ENCODE data around the gene SCYGR3.

The SCYGR3 gene

DNA sequence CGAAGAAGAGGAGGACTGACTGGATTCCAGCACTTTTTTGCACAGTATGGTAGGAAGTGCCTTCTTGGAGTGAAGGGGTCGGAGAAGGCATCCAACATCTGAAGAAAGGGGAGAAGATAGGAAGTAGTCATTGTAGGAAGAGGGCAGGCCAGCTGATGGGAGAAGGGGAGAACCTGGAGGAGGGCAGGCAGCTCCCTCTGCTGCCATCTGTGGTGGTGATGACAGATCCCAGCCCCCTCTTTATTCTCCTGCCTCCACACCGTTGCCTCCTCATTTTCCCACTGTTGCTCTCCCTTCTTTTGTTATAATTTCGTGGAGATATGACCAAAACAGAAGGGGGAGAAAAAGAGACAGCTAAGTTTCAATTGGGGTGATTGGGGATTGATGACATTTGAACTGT, 18.8 kb downstream of the SCYGR3 start:
- Histone ChIP-seq H2BK12ac (ENCODE audit: low read length in 2 of 2) (no peak overlapping the region), H3K79me1 (replicated peaks; ENCODE audit: low read length, poor library complexity, severe bottlenecking) (no peaks in the 10 kb centered on the region), H3K9me3 (ENCODE audit: control insufficient read depth, low read length) (no peaks in the 10 kb centered on the region), H3K23ac (ENCODE audit: low read length in 2 of 2) (no peak overlapping the region), H2BK15ac (ENCODE audit: low read depth, poor library complexity, severe bottlenecking) (no peak overlapping the region), H2AFZ (ENCODE audit: low read depth, low read length) (no peak overlapping the region), H3K4me2 (ENCODE audit: low read length, poor library complexity, severe bottlenecking) (no peak overlapping the region), H3K9ac (ENCODE audit: low read length) (no peak overlapping the region), H4K8ac (ENCODE audit: low read length) (no peak overlapping the region), H3K4ac (ENCODE audit: low read depth in 1 of 2, low read length in 2 of 2) (no peak overlapping the region), H3K18ac (ENCODE audit: low read depth in 1 of 2, low read length in 2 of 2) (no peak overlapping the region), H3K27me3 (ENCODE audit: control insufficient read depth in 1 of 2, insufficient read depth in 1 of 2, low read length in 2 of 2) (no peaks in the 10 kb centered on the region), H3K27ac (ENCODE audit: low read length, poor library complexity, severe bottlenecking) (no peak overlapping the region), H2BK120ac (ENCODE audit: low read depth, low read length) (no peak overlapping the region), H2BK5ac (ENCODE audit: low read depth, low read length, poor library complexity, severe bottlenecking) (no peak overlapping the region), H4K91ac (ENCODE audit: low read length) (no peak overlapping the region), H3K4me1 (ENCODE audit: control insufficient read depth, insufficient read depth, low read depth, low read length) (peaks cover 2% of the 10 kb centered on the region), H3K14ac (ENCODE audit: low read length in 2 of 2) (no peak overlapping the region), H3K4me3 (ENCODE audit: insufficient read depth in 1 of 2, low read depth in 1 of 2, low read length in 2 of 2) (no peak overlapping the region), H3K36me3 (ENCODE audit: control insufficient read depth in 1 of 2, insufficient read depth in 2 of 2, low read depth in 1 of 2, low read length in 2 of 2) (no peaks in the 10 kb centered on the region), H2AK5ac (ENCODE audit: low read length, severe bottlenecking) (no peak overlapping the region)
- no peak for DNase-seq
- WGBS, result 65% methylated on average over 2 of the region's 4 CpGs

DNA sequence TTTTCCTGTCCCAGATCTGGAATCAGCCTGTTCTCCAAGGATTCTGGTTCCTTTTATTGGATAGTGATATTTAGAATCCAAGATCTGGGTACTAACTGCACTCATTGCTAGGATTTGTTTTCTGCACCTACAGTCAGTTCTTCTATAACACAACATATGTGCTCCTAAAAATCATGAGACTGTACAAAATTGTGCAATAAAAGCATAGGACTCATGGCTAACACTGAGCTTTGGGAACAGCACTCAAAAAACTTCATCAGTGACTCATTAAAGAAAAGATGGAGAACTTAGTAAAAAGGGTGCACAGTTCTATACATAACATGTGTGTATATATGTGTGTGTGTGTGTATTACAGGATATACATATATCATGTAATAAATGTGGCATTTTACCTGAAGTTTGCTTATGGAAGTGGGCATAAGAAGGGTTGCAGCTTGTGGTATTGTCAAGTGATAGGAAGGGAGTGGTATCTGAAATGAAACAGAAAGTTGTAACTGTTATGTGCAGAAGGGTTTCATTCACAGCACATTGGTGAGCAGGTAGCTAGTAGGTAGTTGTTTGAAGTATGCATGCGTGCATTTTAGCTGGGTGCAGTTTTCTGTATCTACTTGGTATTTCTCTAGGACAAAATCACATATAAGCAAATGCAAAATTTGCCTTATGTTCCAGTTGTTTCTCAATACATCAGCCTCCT, 21.8 kb downstream of the SCYGR3 start:
- H3K4me3 ChIP-seq (ENCODE audit: insufficient read depth in 1 of 2, low read depth in 1 of 2, low read length in 2 of 2), result no peak overlapping the region
- no peaks in the 10 kb centered on the region for H3K27me3 ChIP-seq (ENCODE audit: control insufficient read depth in 1 of 2, insufficient read depth in 1 of 2, low read length in 2 of 2)
- H3K4ac ChIP-seq (ENCODE audit: low read depth in 1 of 2, low read length in 2 of 2), result no peak overlapping the region
- H2BK5ac ChIP-seq (ENCODE audit: low read depth, low read length, poor library complexity, severe bottlenecking), result no peak overlapping the region
- WGBS, result no CpG with 5 or more reads among the region's 1 CpG
- H3K79me1 ChIP-seq (replicated peaks; ENCODE audit: low read length, poor library complexity, severe bottlenecking), result no peaks in the 10 kb centered on the region
- H3K23ac ChIP-seq (ENCODE audit: low read length in 2 of 2), result no peak overlapping the region
- no peak overlapping the region for H2BK15ac ChIP-seq (ENCODE audit: low read depth, poor library complexity, severe bottlenecking)
- no peak overlapping the region for H3K4me2 ChIP-seq (ENCODE audit: low read length, poor library complexity, severe bottlenecking)
- no peak overlapping the region for H4K8ac ChIP-seq (ENCODE audit: low read length)
- no peak for DNase-seq
- no peak overlapping the region for H4K91ac ChIP-seq (ENCODE audit: low read length)
- no peak overlapping the region for H2BK120ac ChIP-seq (ENCODE audit: low read depth, low read length)
- H2AK5ac ChIP-seq (ENCODE audit: low read length, severe bottlenecking), result no peak overlapping the region
- H3K36me3 ChIP-seq (ENCODE audit: control insufficient read depth in 1 of 2, insufficient read depth in 2 of 2, low read depth in 1 of 2, low read length in 2 of 2), result no peaks in the 10 kb centered on the region
- no peak overlapping the region for H3K14ac ChIP-seq (ENCODE audit: low read length in 2 of 2)
- no peak overlapping the region for H3K9ac ChIP-seq (ENCODE audit: low read length)
- H2AFZ ChIP-seq (ENCODE audit: low read depth, low read length), result no peak overlapping the region
- H2BK12ac ChIP-seq (ENCODE audit: low read length in 2 of 2), result no peak overlapping the region
- peaks cover under 1% of the 10 kb centered on the region for H3K4me1 ChIP-seq (ENCODE audit: control insufficient read depth, insufficient read depth, low read depth, low read length)
- H3K9me3 ChIP-seq (ENCODE audit: control insufficient read depth, low read length), result no peaks in the 10 kb centered on the region
- no peak overlapping the region for H3K27ac ChIP-seq (ENCODE audit: low read length, poor library complexity, severe bottlenecking)
- no peak overlapping the region for H3K18ac ChIP-seq (ENCODE audit: low read depth in 1 of 2, low read length in 2 of 2)

- H2BK15ac ChIP-seq (ENCODE audit: low read depth, poor library complexity, severe bottlenecking), result no peak overlapping the region
- no peak for DNase-seq
- no peaks in the 10 kb centered on the region for H3K4me1 ChIP-seq (ENCODE audit: control insufficient read depth, insufficient read depth, low read depth, low read length)
- no peak overlapping the region for H4K8ac ChIP-seq (ENCODE audit: low read length)
- H2BK5ac ChIP-seq (ENCODE audit: low read depth, low read length, poor library complexity, severe bottlenecking), result no peak overlapping the region
- no peaks in the 10 kb centered on the region for H3K79me1 ChIP-seq (replicated peaks; ENCODE audit: low read length, poor library complexity, severe bottlenecking)
- no peak overlapping the region for H3K14ac ChIP-seq (ENCODE audit: low read length in 2 of 2)
- H3K18ac ChIP-seq (ENCODE audit: low read depth in 1 of 2, low read length in 2 of 2), result no peak overlapping the region
- no peak overlapping the region for H3K27ac ChIP-seq (ENCODE audit: low read length, poor library complexity, severe bottlenecking)
- no peak overlapping the region for H2AK5ac ChIP-seq (ENCODE audit: low read length, severe bottlenecking)
- H3K4me2 ChIP-seq (ENCODE audit: low read length, poor library complexity, severe bottlenecking), result no peak overlapping the region
- H3K9ac ChIP-seq (ENCODE audit: low read length), result no peak overlapping the region
- H3K4me3 ChIP-seq (ENCODE audit: insufficient read depth in 1 of 2, low read depth in 1 of 2, low read length in 2 of 2), result no peak overlapping the region
- no peak overlapping the region for H2BK12ac ChIP-seq (ENCODE audit: low read length in 2 of 2)
- no peak overlapping the region for H2BK120ac ChIP-seq (ENCODE audit: low read depth, low read length)
- H2AFZ ChIP-seq (ENCODE audit: low read depth, low read length), result no peak overlapping the region
- H4K91ac ChIP-seq (ENCODE audit: low read length), result no peak overlapping the region
- H3K27me3 ChIP-seq (ENCODE audit: control insufficient read depth in 1 of 2, insufficient read depth in 1 of 2, low read length in 2 of 2), result no peaks in the 10 kb centered on the region
- no peak overlapping the region for H3K23ac ChIP-seq (ENCODE audit: low read length in 2 of 2)
- H3K4ac ChIP-seq (ENCODE audit: low read depth in 1 of 2, low read length in 2 of 2), result no peak overlapping the region
- H3K36me3 ChIP-seq (ENCODE audit: control insufficient read depth in 1 of 2, insufficient read depth in 2 of 2, low read depth in 1 of 2, low read length in 2 of 2), result no peaks in the 10 kb centered on the region
- peaks cover 11% of the 10 kb centered on the region for H3K9me3 ChIP-seq (ENCODE audit: control insufficient read depth, low read length)
Observed at GRCh38 chr2:227582369-227582768, 32.3 kb downstream of the SCYGR3 start.

- H2BK12ac ChIP-seq (ENCODE audit: low read length in 2 of 2), result no peak overlapping the region
- no peak overlapping the region for H3K23ac ChIP-seq (ENCODE audit: low read length in 2 of 2)
- no peak overlapping the region for H2BK120ac ChIP-seq (ENCODE audit: low read depth, low read length)
- no peak overlapping the region for H4K8ac ChIP-seq (ENCODE audit: low read length)
- H3K27me3 ChIP-seq (ENCODE audit: control insufficient read depth in 1 of 2, insufficient read depth in 1 of 2, low read length in 2 of 2), result no peaks in the 10 kb centered on the region
- H2AFZ ChIP-seq (ENCODE audit: low read depth, low read length), result no peak overlapping the region
- H3K9me3 ChIP-seq (ENCODE audit: control insufficient read depth, low read length), result peaks cover 11% of the 10 kb centered on the region
- no peak overlapping the region for H3K4me3 ChIP-seq (ENCODE audit: insufficient read depth in 1 of 2, low read depth in 1 of 2, low read length in 2 of 2)
- no peak overlapping the region for H3K18ac ChIP-seq (ENCODE audit: low read depth in 1 of 2, low read length in 2 of 2)
- H3K4ac ChIP-seq (ENCODE audit: low read depth in 1 of 2, low read length in 2 of 2), result no peak overlapping the region
- WGBS, result no CpG with 5 or more reads among the region's 1 CpG
- H3K4me1 ChIP-seq (ENCODE audit: control insufficient read depth, insufficient read depth, low read depth, low read length), result no peaks in the 10 kb centered on the region
- no peak overlapping the region for H2BK5ac ChIP-seq (ENCODE audit: low read depth, low read length, poor library complexity, severe bottlenecking)
- no peak overlapping the region for H3K27ac ChIP-seq (ENCODE audit: low read length, poor library complexity, severe bottlenecking)
- H2AK5ac ChIP-seq (ENCODE audit: low read length, severe bottlenecking), result no peak overlapping the region
- no peak for DNase-seq
- H3K9ac ChIP-seq (ENCODE audit: low read length), result no peak overlapping the region
- H3K79me1 ChIP-seq (replicated peaks; ENCODE audit: low read length, poor library complexity, severe bottlenecking), result no peaks in the 10 kb centered on the region
- no peak overlapping the region for H4K91ac ChIP-seq (ENCODE audit: low read length)
- H3K14ac ChIP-seq (ENCODE audit: low read length in 2 of 2), result no peak overlapping the region
- no peak overlapping the region for H3K4me2 ChIP-seq (ENCODE audit: low read length, poor library complexity, severe bottlenecking)
- no peak overlapping the region for H2BK15ac ChIP-seq (ENCODE audit: low read depth, poor library complexity, severe bottlenecking)
- no peaks in the 10 kb centered on the region for H3K36me3 ChIP-seq (ENCODE audit: control insufficient read depth in 1 of 2, insufficient read depth in 2 of 2, low read depth in 1 of 2, low read length in 2 of 2)
Observed at GRCh38 chr2:227579791-227580190, 34.8 kb downstream of the SCYGR3 start.

All from mesenchymal stem cell (in vitro differentiated cells and primary cell).